Upper lobe of right lung (tissue), 1 donor: ENCODE measurements around the gene GNA14. TPM values are rescaled to one million over a fixed set of nuclear protein-coding genes. Genes with fewer than 3 reads are reported as not detected.

Source experiments
- ATAC-seq: fragments of 200-7000 bp; cut with Tn5 transposase; one replicate; pipeline ENCODE4 v1.9.1; 2020; ENCODE audit warnings: mild to moderate bottlenecking, moderate library complexity
- DNase-seq: peaks from one replicate; pipeline ENCODE4 v3.0.0-alpha.2; 2020
- H3K27ac ChIP-seq: fragments of 200-600 bp; one replicate; pipeline ENCODE4 v1.8.0; 2022
- H3K27me3 ChIP-seq: fragments of 200-600 bp; one replicate; pipeline ENCODE4 v1.8.0; 2022; ENCODE audit warnings: mild to moderate bottlenecking
- H3K36me3 ChIP-seq: fragments of 200-600 bp; one replicate; pipeline ENCODE4 v1.8.0; 2022
- H3K4me1 ChIP-seq: fragments of 200-600 bp; one replicate; pipeline ENCODE4 v1.8.0; 2022
- H3K4me3 ChIP-seq: fragments of 200-600 bp; one replicate; pipeline ENCODE4 v1.8.0; 2022; ENCODE audit warnings: mild to moderate bottlenecking
- H3K9me3 ChIP-seq: fragments of 200-600 bp; one replicate; pipeline ENCODE4 v1.8.0; 2022
- CTCF ChIP-seq: fragments of 200-600 bp; IDR thresholded peaks from one replicate; pipeline ENCODE4 v1.8.0; 2022; ENCODE audit warnings: antibody characterized with exemption
- intact Hi-C: fragments of 100-400 bp; cut with DNase I; formaldehyde crosslinking; loops from one replicate; pipeline ENCODE4 v1.11.0; 2022
- total RNA-seq: library from RNA; stranded (reverse); fragmentation: NEBNext Ultra II Directional; extraction: Animal tissue kit (Norgen Biotek cat#: 25700); gene quantifications from one replicate; pipeline ENCODE4 v1.2.1, GENCODE V29; 2021
- donor health status: DM: no; HTN: yes; CAD: no; lungs with severe emphysema.

GNA14 gene
- total RNA-seq, 1 donor from 2014 or later = 15.7 TPM

DNA sequence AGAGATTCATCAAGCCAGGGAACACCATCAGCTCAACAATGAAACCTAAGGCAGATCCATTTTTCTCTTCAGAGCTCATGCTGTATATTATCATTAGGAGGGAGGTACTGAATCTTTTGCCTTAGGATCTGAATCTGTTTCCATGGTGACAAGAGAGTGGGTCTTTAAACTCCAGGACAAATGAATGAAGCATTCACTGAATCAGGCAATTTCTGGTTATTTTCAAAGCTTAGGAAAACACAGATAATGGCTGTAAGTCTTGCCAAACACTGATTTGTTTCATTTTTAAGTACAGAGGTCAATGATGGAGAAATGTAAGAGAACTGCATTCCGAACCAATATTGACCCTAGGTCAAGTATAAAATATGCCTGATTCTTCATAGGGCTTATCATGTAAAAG lies 84.9 kb downstream of the GNA14 start:
- Histone ChIP-seq H3K27me3 (no peaks in the 10 kb centered on the region), H3K36me3 (no peaks in the 10 kb centered on the region), H3K9me3 (no peaks in the 10 kb centered on the region), H3K4me3 (no peak overlapping the region), H3K4me1 (no peaks in the 10 kb centered on the region), H3K27ac (no peak overlapping the region)
- intact Hi-C loops = no loop called here
- ATAC-seq (no peak), DNase-seq (no peak)
- TF ChIP-seq CTCF = no peak

GRCh38 chr9:77562019-77562748 lies 85.9 kb downstream of the GNA14 start:
- H3K36me3 ChIP-seq = no peaks in the 10 kb centered on the region
- H3K4me3 ChIP-seq = no peak overlapping the region
- no peak for DNase-seq
- intact Hi-C loops = no loop called here
- H3K27ac ChIP-seq = no peak overlapping the region
- no peaks in the 10 kb centered on the region for H3K4me1 ChIP-seq
- no peaks in the 10 kb centered on the region for H3K9me3 ChIP-seq
- TF ChIP-seq CTCF = no peak
- ATAC-seq = no peak
- H3K27me3 ChIP-seq = no peaks in the 10 kb centered on the region

- Histone ChIP-seq H3K4me3 (no peak overlapping the region), H3K4me1 (no peaks in the 10 kb centered on the region), H3K27ac (no peak overlapping the region), H3K36me3 (no peaks in the 10 kb centered on the region), H3K27me3 (no peaks in the 10 kb centered on the region), H3K9me3 (no peaks in the 10 kb centered on the region)
- ATAC-seq (no peak), DNase-seq (no peak)
- no peak for TF ChIP-seq CTCF
- intact Hi-C loops = no loop called here
These were observed 86.6 kb downstream of the GNA14 start for GRCh38 chr9:77561331-77562018.

GRCh38 chr9:77556396-77556795 lies 91.7 kb downstream of the GNA14 start:
- Histone ChIP-seq H3K27ac (no peak overlapping the region), H3K27me3 (no peaks in the 10 kb centered on the region), H3K36me3 (no peaks in the 10 kb centered on the region), H3K9me3 (no peaks in the 10 kb centered on the region), H3K4me3 (no peak overlapping the region), H3K4me1 (no peaks in the 10 kb centered on the region)
- no peak for DNase-seq
- TF ChIP-seq CTCF = no peak
- ATAC-seq = no peak
- intact Hi-C loops = no loop called here

DNA sequence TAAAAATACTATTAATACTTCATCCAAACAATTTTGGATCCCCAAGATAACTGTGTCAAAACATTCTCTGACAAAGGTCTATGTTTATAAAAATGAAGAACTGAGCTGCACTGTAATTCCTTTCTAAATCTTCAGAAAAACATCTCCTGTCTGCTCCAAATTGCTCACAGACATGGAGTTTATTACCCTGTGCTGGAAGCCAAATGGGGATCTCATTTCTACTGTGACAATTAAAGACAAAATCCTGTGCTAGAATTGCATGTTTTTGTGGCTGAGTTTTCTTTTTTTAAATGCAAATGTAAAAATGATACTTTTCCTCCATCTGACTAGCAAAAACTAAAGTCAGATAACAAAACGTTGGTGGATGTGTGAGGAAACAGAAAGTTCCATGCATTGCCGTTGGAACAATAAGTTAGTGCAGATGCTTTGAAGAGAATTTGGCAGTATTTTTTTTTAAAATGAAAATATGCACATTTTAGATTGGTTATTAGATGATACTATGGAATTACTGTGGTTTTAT lies 93.5 kb downstream of the GNA14 start:
- no peak overlapping the region for H3K4me3 ChIP-seq
- intact Hi-C loops = no loop called here
- H3K27me3 ChIP-seq = no peaks in the 10 kb centered on the region
- ATAC-seq (no peak), DNase-seq (no peak)
- H3K9me3 ChIP-seq = no peaks in the 10 kb centered on the region
- no peaks in the 10 kb centered on the region for H3K4me1 ChIP-seq
- H3K36me3 ChIP-seq = no peaks in the 10 kb centered on the region
- TF ChIP-seq CTCF = no peak
- no peak overlapping the region for H3K27ac ChIP-seq
